Sigmoid colon (tissue), 3 donors: ENCODE results near the gene ZNF532.

ENCODE experiments used
- POLR2A ChIP-seq, 2 donors: fragments of 450-650 bp; IDR thresholded peaks; one replicate each; pipeline ENCODE4 v1.6.1; 2016; ENCODE audit warnings: antibody characterized with exemption in 2 of 2, mild to moderate bottlenecking in 2 of 2, moderate library complexity in 2 of 2
- TF ChIP-seq, protein P1 (sequence below), 4 experiments: fragments of 450-650 bp in 3 of 4; fragments of 200-600 bp in 1 of 4; IDR thresholded peaks; one replicate each; pipeline ENCODE4 v1.5.1; 2016 to 2019; ENCODE audit warnings: antibody characterized with exemption in 4 of 4, mild to moderate bottlenecking in 3 of 4, moderate library complexity in 2 of 4

DNA sequence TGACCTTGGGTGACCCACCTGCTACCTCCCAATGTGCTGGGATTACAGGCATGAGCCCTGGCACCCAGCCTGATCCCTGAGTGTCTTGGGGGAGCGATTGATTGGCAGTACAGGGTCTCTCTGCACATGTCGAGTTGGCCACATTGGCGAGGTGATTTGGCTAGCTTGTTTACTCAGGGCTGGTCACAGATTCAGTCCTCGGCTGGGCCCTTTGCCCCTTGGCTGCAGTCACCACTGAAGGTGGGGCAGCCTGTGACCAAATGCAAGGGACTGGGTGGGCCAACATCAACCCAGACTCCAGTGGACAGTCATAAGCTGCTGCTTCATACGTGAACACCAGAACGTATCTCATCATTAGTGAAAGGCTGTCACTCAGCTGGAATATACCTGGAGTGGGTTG, 114.9 kb downstream of the ZNF532 start:
- TF ChIP-seq, protein P1, sequence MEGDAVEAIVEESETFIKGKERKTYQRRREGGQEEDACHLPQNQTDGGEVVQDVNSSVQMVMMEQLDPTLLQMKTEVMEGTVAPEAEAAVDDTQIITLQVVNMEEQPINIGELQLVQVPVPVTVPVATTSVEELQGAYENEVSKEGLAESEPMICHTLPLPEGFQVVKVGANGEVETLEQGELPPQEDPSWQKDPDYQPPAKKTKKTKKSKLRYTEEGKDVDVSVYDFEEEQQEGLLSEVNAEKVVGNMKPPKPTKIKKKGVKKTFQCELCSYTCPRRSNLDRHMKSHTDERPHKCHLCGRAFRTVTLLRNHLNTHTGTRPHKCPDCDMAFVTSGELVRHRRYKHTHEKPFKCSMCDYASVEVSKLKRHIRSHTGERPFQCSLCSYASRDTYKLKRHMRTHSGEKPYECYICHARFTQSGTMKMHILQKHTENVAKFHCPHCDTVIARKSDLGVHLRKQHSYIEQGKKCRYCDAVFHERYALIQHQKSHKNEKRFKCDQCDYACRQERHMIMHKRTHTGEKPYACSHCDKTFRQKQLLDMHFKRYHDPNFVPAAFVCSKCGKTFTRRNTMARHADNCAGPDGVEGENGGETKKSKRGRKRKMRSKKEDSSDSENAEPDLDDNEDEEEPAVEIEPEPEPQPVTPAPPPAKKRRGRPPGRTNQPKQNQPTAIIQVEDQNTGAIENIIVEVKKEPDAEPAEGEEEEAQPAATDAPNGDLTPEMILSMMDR (IDR thresholded peaks at IDR 0.05) = no peak
- no peak for TF ChIP-seq POLR2A (IDR thresholded peaks at IDR 0.05)
